Activated CD4-positive, CD25-positive, alpha-beta regulatory T cell treated with anti-CD3 and anti-CD28 coated beads, Interleukin-2, amount 50 U/mL, for 16 hours (primary cell): ENCODE data around the gene CECR2.

Source experiments
- DNase-seq: peaks from one replicate; pipeline ENCODE4 v3.0.0-alpha.2; 2020; ENCODE audit warnings: low read depth, low spot score

Gene CECR2

DNA sequence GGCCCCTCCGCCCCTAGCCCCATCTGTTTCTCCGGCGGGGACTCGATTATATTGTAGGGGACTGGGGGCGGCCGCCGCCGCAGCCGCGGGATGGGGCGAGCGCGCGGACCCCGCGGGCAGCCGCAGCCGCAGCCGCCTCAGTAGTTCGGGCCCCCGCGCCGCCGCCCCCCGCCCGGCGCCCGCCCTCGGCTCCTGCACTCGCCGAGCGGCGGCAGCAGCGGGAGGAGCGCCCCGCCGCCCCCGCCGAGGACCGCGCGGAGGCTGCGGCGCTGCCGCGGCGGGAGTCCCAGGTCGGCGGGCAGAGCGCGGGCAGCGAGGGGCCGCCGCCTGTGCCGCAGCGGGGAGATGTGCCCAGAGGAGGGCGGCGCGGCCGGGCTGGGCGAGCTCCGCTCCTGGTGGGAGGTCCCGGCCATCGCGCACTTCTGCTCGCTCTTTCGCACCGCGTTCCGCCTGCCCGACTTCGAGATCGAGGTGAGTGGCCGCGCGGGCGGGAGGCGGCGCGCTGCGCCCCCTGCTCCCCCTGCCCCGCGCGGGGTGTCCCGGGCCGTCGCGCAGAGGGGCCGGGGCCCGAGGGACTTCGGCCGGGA is at the start of gene CECR2:
CECR2 (plus strand) TSS at position 22 of the 587 bp plus-strand sequence; CDS start at position 346, 324 bp downstream.
- DNase-seq: no peak

DNA sequence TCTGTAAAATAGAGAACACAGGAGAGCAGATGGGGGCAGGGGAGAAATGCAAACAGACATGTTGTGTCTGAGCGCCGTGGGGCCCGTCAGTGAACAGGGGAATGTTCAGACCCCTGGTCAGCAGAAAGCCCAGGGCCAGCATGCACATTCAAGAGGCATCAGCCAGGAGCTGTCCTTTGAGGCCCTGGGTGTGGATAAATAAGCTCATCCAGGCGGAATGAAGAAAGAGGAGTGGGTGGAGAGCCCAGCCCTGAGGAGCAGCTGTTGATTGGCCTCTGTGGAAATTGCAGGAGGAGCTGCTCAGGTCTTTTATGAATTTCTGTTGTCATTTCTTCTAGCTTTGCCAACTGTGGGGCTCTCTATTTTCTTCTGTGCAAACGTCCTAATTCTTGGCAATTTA is 49.7 kb upstream of the CECR2 start:
- no peak for DNase-seq

DNA sequence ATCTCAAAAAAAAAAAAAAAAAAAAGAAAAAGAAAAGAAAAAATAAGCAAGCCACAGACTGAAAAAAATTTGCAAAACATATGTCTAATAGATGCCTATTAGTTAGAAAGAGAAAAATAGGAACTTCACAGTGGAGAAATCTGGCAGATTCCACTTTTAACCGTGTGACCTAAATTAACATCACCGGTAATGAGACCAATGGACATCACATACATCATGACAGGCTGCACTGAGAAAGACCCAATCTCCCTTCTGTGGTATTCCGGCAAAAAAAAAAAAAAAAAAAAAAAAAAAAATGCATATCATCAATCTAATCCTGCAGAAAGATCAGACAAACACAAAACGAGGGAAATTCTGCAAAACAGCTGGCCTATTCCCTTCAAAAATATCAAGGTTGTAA is 46.7 kb upstream of the CECR2 start:
- no peak for DNase-seq

DNA sequence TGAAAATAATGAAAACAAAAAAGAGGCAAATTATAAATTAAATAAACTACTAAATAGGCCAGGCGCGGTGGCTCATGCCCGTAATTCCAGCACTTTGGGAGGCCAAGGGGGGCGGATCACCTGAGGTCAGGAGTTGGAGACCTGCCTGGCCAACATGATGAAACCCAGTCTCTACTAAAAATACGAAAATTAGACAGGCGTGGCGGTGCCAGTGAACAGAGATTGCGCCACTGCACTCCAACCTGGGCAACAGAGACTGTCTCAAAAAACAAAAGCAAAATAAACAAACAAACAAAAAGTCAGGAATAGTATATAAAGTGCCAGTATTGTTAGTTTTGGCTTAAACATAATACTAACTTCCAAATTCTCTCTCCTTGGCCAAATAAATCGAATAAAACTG is 37.6 kb upstream of the CECR2 start:
- no peak for DNase-seq

DNA sequence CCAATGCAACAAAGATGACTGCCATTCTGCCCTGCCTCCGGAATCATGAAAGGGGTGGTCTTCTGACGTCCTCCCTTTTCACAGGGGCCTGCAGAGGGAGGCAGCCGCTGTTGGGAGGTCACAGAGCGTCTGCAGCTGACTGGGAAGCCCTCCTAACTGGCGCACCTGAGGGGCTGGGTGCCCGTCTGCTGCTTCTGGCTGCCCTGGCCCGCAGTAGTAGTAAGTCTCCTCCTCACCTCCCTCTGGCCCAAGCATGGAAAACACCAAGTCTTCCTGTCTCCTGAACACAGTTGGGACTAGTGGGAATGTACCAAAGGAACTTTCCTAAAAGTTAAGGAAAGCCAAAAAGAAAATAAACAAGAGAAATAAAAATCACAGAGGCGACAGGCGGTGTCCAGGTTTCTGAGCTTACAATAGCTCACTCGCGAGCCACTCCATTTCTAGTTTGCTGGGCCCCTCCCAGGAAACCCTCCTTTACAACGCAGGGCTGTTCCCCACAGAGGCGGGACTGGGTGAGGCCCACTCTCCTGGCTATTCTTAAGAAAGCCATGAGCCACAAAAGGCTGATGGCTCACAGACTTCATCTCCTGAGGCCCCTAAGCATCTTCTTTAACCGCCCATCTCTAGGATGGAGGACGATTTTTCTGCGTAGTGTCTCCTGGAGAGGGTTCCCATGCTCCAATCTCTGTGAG is 37.0 kb upstream of the CECR2 start:
- DNase-seq: no peak

DNA sequence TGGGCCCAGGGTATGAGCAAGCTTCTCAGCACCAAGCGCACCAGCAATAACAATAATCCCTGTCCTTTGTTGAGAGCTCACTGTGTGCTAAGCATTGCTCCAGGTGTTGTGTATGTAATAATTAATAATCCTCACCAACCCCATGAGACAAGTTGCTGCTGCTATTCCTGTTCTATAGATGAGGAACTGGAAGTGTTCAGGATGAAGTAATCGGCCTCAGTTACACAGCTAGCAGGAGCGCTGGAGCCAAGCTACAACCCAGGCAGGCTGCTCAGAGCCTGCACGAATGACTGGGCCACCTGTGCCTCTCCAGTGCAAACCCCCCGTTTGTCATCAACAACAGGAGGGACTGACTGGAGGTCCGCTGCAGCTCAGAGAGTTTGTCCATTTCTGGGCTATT is 35.2 kb upstream of the CECR2 start:
- DNase-seq: no peak

DNA sequence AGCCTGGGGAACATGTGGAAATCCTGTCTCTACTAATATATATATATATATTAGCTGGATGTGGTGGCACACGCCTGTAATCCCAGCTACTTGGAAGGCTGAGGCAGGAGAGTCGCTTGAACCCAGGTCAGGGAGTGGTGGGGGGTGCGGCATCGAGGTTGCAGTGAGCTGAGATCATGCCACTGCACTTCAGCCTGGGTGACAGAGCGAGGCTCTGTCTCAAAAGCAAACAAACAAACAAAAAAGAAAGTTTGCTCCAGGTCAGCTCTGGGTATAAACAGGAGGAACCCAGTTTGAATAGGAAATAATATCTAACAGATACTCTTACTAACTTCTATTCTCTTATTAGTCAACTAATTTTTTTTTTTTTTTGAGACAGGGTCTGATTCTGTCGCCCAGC is 34.3 kb upstream of the CECR2 start:
- no peak for DNase-seq

DNA sequence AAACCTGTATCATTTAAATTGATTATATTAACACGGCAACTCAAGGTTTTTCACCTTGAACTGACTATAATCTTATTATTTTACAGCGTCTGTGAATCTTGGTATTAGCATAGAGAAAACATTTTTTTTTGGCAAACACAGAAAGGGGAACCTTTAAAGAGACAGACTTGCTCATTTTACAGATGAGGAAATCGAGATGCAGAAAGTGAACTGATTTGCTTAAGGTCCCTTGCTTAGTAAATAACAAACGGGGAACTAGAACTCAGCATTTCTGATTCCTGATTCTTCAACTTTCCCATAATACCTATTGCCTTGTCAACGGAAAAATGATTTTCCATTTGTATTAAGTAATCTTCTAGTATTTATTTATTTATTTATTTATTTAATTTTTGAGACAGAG is 33.2 kb upstream of the CECR2 start:
- DNase-seq: no peak

DNA sequence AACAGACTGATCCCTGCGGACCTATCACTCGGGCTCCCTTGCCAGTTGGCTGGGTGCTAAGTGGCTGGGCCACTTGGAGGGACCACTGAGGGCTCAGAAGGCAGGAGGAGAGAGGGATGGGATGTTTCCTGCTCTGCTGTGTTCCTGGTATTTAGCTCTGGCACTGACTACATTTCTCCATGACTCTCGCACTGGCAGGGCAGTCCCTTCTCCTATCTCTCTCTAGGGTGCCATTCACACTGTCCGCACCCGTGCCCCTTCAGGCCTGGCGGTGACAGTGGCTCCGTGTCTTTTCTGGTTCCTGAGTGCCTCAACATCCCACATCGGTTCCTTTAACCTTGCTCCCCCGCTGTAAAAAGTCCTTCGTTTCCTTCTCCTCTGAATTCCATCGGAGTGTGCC is 31.6 kb upstream of the CECR2 start:
- no peak for DNase-seq

DNA sequence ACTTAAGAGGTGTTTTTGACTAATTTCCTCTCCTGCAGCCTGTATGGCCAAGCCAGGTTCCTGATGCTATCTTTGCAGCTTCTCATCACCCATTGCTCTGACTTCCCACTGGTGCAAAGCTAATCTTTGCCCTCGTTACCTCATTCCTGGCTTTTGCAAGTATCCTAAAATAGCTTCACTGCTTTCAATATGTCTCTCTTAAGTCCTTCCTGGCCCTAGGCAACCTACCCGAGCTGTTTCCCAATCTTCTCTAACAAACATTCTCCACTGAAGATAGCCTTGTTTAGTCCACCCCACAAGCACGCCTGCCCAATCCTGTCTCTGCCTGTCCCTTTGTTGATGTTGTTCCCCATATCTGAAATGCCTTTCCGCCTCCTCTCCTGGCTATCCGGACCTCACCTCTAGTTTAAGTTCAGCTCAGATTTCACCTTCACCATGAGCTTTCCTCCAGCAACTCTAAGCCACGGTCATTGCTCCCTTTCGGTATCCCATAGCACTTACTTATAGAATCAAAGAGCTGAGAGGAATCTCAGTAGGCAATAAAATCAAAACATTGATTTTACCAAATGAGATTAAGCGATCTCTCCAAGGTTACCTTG is 30.1 kb upstream of the CECR2 start:
- DNase-seq: no peak

DNA sequence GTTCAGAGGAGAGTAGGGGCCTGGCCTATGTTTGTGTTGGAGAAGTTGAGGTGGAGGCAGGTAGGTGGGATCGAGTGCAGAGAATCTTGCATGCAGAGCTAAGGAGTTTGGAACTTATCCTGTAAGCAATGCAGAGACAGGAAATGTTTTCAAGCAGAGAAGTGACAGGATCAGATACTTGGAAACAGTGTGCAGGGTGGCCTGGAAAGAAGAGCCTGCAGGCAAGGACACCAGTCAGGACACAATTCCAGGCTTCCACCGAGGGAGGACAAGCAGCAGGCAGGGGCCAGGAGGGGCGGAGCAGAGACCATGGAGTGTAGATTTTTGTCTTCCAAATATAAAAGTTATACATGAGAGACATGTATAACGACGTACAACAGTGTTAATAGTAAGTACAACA is 26.9 kb upstream of the CECR2 start:
- no peak for DNase-seq

DNA sequence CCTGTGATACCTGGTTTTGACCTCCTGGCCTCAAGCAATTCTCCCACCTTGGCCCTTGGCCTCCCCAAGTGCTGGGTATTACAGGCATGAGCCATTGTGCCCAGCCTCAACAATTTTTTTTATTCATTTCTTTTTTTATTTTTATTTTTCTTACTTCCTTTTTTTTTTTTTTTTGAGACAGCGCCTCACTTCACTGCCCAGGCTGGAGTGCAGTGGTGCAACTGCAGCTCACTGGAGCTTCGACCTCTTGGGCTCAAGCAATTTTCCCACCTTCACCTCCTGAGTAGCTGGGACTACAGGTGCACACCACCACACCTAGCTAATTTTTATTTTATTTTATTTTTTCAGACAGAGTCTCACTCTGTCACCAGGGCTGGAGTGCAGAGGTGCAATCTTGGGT is 25.5 kb upstream of the CECR2 start:
- no peak for DNase-seq

DNA sequence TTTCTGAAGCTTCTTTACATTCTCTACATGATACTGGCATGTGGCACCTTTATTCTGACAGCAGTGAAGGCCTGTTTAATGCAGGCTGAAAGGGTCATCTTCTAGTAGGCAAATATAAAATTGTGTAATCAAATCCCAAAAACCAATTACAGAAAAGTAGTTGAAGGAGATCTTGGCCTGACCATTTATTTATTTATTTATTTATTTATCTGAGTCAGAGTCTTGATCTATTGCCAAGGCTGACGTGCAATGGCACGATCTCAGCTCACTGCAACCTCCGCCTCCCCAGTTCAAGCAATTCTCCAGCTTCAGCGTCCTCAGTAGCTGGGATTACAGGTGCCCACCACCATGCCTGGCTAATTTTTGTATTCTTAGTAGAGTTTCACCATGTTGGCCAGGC is 22.7 kb upstream of the CECR2 start:
- no peak for DNase-seq

DNA sequence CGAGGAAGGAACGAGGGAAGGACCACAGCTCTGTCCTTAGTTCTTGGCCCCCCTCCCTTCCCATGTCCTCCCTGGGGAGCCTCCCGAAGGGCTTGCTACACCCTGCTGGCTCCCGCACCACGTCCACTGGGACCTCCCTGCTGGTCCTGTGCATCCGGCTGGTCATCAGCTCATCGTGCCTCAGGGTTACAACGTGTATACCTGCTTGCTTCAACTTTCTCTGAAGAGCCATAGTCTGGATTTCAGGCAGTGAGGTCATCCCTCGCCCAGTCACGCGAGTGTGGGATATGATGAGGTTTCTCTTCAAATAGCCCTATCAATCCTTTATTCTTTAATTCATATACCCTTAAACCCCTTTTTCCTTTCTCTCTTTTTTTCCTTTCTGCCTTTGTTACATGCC is 21.5 kb upstream of the CECR2 start:
- DNase-seq: no peak

DNA sequence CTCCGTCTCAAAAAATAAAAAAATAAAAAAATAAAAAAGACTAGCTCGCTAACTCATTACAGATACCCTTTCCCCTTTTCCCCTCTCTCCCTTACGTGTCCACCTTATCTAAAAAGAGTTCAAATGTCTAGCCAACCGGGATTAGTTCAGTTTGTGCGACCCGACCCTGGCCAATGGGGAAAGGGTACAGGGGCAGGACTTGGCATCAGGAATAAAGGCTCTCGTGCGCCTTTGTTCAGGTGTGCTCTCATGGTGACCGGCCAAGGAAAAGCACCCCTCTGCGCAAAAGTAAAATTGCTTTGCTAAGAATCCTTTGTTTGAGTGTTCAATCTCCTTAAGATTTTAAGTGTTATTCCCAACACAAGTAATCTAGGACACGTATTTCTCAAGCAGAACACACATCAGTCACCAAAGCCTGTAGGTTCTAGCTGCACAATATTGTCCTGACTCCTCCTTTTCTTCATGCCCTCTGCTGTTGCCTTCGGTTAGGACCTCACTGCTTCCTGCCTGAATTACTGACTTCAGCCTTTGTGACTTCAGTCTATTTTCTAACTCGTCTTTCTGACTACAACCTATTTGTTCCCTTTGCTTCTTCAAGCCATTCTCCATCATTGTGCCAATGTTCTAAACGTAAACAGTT is 20.7 kb upstream of the CECR2 start:
- no peak for DNase-seq

DNA sequence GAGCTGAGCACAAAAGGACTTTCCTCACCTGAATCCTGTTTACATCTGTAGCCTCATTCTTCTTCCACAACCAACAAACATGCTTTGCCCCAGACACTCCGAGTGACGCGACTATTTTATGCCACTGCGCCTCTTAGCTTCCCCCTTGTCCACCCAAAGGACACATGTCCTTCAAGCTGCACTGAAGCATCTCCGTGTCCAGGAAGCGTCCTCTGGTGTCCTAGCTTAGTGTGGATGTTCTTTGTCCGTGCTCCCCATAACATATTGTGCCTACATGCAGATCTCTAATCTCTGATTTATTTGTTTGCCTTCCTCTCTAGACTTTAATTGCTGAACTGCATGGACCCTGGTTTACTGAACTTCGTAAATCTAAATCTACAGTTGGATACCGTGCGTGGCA is 20.1 kb upstream of the CECR2 start:
- DNase-seq: no peak

DNA sequence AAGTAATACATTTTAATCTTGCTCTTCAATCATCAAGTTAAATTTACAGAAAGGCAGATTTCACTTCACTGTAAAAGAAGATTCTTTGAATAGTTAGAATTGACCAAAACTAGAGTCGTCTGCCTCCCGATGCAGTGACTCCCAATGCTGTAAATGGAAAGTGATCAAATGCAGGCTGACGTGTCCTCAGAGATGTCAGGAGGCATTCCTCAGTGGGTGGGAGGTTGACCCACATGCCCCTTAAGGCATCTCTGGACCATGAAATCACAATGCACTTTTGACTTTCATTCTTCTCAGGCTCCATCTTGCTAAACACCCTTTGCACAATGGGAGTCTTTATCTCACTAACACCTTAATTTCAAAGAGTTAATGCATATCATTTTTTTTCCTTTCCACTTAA is 19.0 kb upstream of the CECR2 start:
- DNase-seq: no peak

DNA sequence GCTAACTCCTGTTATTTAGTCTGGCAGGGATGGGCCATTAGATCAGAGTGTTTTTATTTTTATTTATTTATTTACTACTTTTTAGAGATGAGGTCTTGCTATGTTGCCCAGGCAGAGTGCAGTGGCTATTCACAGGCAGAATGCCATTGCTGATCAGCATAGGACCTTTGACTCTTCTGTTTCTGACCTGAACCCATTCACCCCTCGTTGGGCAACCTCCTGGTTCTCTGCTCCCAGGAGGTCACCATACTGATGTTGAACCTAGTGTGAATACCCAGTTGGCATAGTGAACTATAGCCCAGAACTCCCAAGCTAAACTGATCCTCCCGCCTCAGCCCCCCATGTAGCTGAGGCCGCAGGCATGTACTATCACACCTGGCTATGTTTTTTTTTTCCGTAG is 16.5 kb upstream of the CECR2 start:
- DNase-seq: no peak

DNA sequence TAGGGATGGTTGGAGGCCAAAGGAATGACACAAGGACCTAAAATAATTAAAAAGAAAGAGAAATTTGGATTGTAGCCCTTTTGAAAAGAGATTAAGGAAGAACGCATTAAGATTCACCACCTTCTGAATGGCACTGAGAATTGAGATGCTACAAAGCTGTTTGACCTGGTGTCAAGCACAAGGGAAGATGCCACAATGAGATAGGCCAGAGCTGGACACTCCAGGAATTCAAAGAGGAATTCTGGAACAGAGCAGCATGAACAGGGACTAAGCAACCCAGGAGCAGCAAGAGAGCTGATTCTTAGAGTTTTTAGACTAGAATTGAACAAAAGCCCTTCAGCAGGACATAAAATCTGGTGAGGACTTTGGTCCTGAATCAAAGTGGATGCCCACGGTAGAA is 11.6 kb upstream of the CECR2 start:
- no peak for DNase-seq

DNA sequence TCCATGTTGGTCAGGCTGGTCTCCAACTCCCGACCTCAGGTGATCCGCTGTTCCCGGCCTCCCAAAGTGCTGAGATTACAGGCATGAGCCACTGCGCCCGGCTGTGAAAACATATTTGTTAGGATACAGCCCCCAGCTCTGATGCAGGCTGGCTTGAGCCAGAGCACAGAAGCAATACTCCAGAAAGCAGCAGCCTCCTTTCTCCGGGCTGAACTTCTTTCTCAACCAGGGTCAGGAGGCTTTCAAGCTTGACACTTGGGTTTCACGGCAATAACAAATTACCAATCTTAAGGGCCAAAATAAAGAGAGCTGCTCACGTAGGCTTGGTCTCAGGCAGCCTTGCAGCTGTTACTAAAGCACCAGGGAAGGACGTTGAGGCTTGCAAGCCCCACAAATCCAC is 10.8 kb upstream of the CECR2 start:
- DNase-seq: no peak

DNA sequence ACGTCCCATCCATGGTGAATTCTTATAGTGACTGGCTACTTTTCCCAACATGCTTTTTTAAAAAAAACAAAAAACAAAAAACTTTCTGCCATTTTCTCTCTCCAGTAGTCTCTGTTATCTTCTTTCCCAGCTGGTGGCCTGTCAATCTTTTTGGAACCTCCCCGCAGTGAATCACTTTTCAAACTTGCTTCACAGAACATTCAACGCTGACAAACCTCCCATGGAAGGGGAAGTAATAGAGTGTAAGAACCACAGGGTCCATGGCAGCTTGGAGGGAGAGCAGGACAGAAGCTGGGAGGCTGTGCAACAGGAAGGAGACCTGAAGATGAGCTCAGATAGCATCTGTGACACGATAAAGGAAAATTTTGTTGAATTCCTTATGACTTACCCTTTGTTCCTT is 9.8 kb upstream of the CECR2 start:
- DNase-seq: no peak

DNA sequence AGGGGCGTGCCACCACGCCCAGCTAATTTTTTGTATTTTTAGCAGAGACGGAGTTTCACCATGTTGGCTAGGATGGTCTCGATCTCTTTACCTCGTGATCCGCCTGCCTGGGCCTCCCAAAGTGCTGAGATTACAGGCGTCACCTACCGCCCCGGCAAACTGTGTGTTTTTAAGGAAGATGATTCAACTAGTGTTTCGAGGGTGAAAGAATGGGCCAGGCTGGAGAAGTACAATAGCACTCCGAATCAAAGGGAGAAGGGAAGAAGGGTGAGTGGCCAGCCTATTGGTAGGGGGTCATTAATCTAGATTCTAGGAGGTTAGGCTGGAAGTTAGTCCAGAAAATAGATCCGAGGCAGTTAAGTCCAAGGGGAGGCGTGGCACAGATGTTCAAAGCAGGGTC is 2.9 kb upstream of the CECR2 start:
- no peak for DNase-seq

DNA sequence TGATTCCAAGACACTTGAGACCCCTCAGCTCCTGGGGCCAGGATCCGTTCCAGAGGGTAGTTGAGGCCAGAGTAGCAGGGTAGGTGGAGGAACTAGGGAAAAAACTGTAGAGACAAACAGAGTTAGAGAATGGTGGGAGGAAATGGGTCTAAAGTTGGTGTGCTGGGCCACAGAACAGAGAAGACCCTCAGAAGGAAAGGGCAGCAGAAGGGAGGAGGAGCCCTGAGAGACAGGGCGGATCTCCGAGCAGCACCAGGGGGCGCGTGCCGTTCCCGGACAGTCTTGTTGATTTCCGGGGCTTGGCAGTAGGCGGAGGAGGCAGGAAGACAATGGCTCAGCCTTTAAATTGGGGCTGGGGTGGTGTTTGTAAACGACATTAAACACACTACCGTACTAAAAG is 2.4 kb upstream of the CECR2 start:
- no peak for DNase-seq
